ENCODE results near the gene NDFIP2.

- TF ChIP-seq, protein P1, sequence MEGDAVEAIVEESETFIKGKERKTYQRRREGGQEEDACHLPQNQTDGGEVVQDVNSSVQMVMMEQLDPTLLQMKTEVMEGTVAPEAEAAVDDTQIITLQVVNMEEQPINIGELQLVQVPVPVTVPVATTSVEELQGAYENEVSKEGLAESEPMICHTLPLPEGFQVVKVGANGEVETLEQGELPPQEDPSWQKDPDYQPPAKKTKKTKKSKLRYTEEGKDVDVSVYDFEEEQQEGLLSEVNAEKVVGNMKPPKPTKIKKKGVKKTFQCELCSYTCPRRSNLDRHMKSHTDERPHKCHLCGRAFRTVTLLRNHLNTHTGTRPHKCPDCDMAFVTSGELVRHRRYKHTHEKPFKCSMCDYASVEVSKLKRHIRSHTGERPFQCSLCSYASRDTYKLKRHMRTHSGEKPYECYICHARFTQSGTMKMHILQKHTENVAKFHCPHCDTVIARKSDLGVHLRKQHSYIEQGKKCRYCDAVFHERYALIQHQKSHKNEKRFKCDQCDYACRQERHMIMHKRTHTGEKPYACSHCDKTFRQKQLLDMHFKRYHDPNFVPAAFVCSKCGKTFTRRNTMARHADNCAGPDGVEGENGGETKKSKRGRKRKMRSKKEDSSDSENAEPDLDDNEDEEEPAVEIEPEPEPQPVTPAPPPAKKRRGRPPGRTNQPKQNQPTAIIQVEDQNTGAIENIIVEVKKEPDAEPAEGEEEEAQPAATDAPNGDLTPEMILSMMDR (IDR thresholded peaks at IDR 0.05 in 8 of 11, conservative IDR thresholded peaks at IDR 0.05 in 3 of 11): no peak
- no peak for TF ChIP-seq POLR2A (IDR thresholded peaks at IDR 0.05)
- TF ChIP-seq POLR2AphosphoS5 (IDR thresholded peaks at IDR 0.05): no peak
These were observed 38.3 kb downstream of the NDFIP2 start for GRCh38 chr13:79519255-79519654.

Measured in spleen (tissue), 7 donors.